Measurements from ENCODE around the gene SYNDIG1. TPM values are rescaled to one million over a fixed set of nuclear protein-coding genes. Genes with fewer than 3 reads are reported as not detected.

SYNDIG1 gene
- polyA plus RNA-seq, 1 of the 3 experiments (the other 2 are of a cell fraction): not detected

GRCh38 chr20:24660651-24661050, 191.2 kb downstream of the SYNDIG1 start:
- H3K4me2 ChIP-seq: no peak overlapping the region
- no peaks in the 10 kb centered on the region for H3K79me2 ChIP-seq (ENCODE audit: insufficient read depth)
- H3K9me3 ChIP-seq: no peaks in the 10 kb centered on the region
- H3K27me3 ChIP-seq (ENCODE audit: insufficient read depth): no peaks in the 10 kb centered on the region; the same call in 1 of the 2 replicates
- no peaks in the 10 kb centered on the region for H4K20me1 ChIP-seq (ENCODE audit: insufficient read depth)
- no peak overlapping the region for H3K9ac ChIP-seq
- DNase-seq: no peak
- TF ChIP-seq FOXM1 (IDR thresholded peaks at IDR 0.05; ENCODE audit: low read depth) (no peak), YY1 (IDR thresholded peaks at IDR 0.05; ENCODE audit: low read depth) (no peak), ZBTB33 (IDR thresholded peaks at IDR 0.05; ENCODE audit: borderline replicate concordance, low read depth) (no peak), CTCF (IDR thresholded peaks at IDR 0.05) (no peak), FOXJ3 (CRISPR knock-in tag; IDR thresholded peaks at IDR 0.05) (no peak), RXRA (IDR thresholded peaks at IDR 0.05; ENCODE audit: borderline replicate concordance, low read depth) (no peak), USF2 (IDR thresholded peaks at IDR 0.05; ENCODE audit: borderline replicate concordance, low read depth, low read length) (no peak), TEAD4 (IDR thresholded peaks at IDR 0.05; ENCODE audit: borderline replicate concordance, insufficient read depth) (no peak), EP300 (IDR thresholded peaks at IDR 0.05; ENCODE audit: borderline replicate concordance in 1 of 2, low read depth in 1 of 2, low read length in 1 of 2) (no peak), SMC3 (IDR thresholded peaks at IDR 0.05; ENCODE audit: low read depth, low read length) (no peak), GATA2 (CRISPR knock-in tag; IDR thresholded peaks at IDR 0.05) (no peak), POLR2AphosphoS5 (IDR thresholded peaks at IDR 0.05; ENCODE audit: low read depth, low read length) (no peak), SIN3A (IDR thresholded peaks at IDR 0.05; ENCODE audit: borderline replicate concordance, low read depth, low read length) (no peak), RAD21 (IDR thresholded peaks at IDR 0.05; ENCODE audit: low read length) (no peak), GABPA (IDR thresholded peaks at IDR 0.05; ENCODE audit: low read depth) (no peak), RCOR1 (IDR thresholded peaks at IDR 0.05; ENCODE audit: low read length) (no peak), JUND (IDR thresholded peaks at IDR 0.05) (no peak), TAF1 (IDR thresholded peaks at IDR 0.05; ENCODE audit: borderline replicate concordance, low read depth, low read length) (no peak)
- no peak overlapping the region for H3K27ac ChIP-seq (ENCODE audit: low read depth in 2 of 2, low read length in 1 of 2)
- ChIA-PET POLR2A (no interaction called here), CTCF (no interaction called here)
- H2AFZ ChIP-seq (ENCODE audit: low read depth): no peak overlapping the region
- 81% methylated on average over 3 of the region's 8 CpGs for WGBS (ENCODE audit: low lambda C conversion rate)
- no peak overlapping the region for H3K4me3 ChIP-seq (ENCODE audit: low read depth in 2 of 2, low read length in 1 of 2)
- no peaks in the 10 kb centered on the region for H3F3A ChIP-seq (replicated peaks; ENCODE audit: insufficient read depth)
- H3K36me3 ChIP-seq (replicated peaks in 1 of 2; ENCODE audit: control insufficient read depth in 1 of 2, insufficient read depth in 2 of 2, low read length in 1 of 2): no peaks in the 10 kb centered on the region
- H3K4me1 ChIP-seq (ENCODE audit: control insufficient read depth in 1 of 2, insufficient read depth in 2 of 2, low read depth in 1 of 2, low read length in 1 of 2): peaks cover 0 to 14% of the 10 kb centered on the region in 2 experiments; a peak in 1 of 4 replicates
- no peaks in the 10 kb centered on the region for H3K9me2 ChIP-seq

Data from SK-N-SH (cell line).